Diencephalon (tissue), 1 donor: ENCODE measurements around the gene ACSL1. TPM values are rescaled to one million over a fixed set of nuclear protein-coding genes. Genes with fewer than 3 reads are reported as not detected.

Experiments
- small RNA-seq: library from RNA; depleted of rRNA; stranded (forward); fragments of <200 nt; gene quantifications from one replicate; pipeline ENCODE3, GENCODE V24; 2014
- total RNA-seq: library from RNA; depleted of rRNA; stranded (reverse); fragments of >200 nt; gene quantifications from one replicate; pipeline ENCODE4 v1.2.3, GENCODE V29; 2014

ACSL1 gene
- total RNA-seq: 34.1 TPM

GRCh38 chr4:184825896-184826690 is at the start of gene ACSL1:
Gene ACSL1, minus strand, starts transcription at chr4:184825968. Its CDS starts 22,454 bp downstream, at chr4:184803514.

GRCh38 chr4:184733654-184734524 is 91.9 kb downstream of the ACSL1 start, which contains the start of gene CENPU:
Gene CENPU, minus strand, starts transcription at chr4:184734096. Its CDS starts 34 bp downstream, at chr4:184734062.

Small RNA genes lying within 50 kb of the gene (small RNA-seq; reads per million reads assigned to genes)
- gene MIR3945: not detected

Other genes with a start within 250 kb of the ACSL1 start
- 70.8 TPM for gene CASP3, start 176.5 kb downstream of the ACSL1 start, total RNA-seq
- gene PRIMPOL, start 176.2 kb downstream of the ACSL1 start, total RNA-seq: 31.8 TPM
- 10.1 TPM for gene CENPU, start 91.9 kb downstream of the ACSL1 start, total RNA-seq
- gene HELT, start 192.5 kb upstream of the ACSL1 start, total RNA-seq: 1.6 TPM